ENCODE data around the gene HLCS. TPM values are rescaled to one million over a fixed set of nuclear protein-coding genes. Genes with fewer than 3 reads are reported as not detected.

HLCS gene
- total and polyA plus RNA-seq, 2 of the 4 experiments (the other 2 are of a cell fraction), result 10.6 to 21.0 TPM

GRCh38 chr21:36728371-36729111 lies 237.9 kb downstream of the HLCS start:
- no peaks in the 10 kb centered on the region for H4K20me1 ChIP-seq (ENCODE audit: insufficient read depth, low read length)
- H3K9ac ChIP-seq (ENCODE audit: low read depth, low read length), result no peak overlapping the region
- H3K23ac ChIP-seq (ENCODE audit: low read depth, low read length), result no peak overlapping the region
- DNase-seq (no peak), ATAC-seq (ENCODE audit: low read depth) (no peak)
- H2BK120ac ChIP-seq (ENCODE audit: low read depth, low read length), result no peak overlapping the region
- no peak overlapping the region for H3K14ac ChIP-seq (replicated peaks; ENCODE audit: low read depth, low read length)
- H2BK20ac ChIP-seq (ENCODE audit: low read depth, low read length), result no peak overlapping the region
- no peak overlapping the region for H2BK5ac ChIP-seq (ENCODE audit: low read depth, low read length, poor library complexity, severe bottlenecking)
- H3K4me3 ChIP-seq (ENCODE audit: insufficient read depth, low read depth, low read length), result no peak overlapping the region
- in situ Hi-C loops (cut with MboI; ENCODE audit: low sequenced_read_pairs) (no loop called here), intact Hi-C loops (cut with micrococcal nuclease) (no loop called here), dilution Hi-C loops (cut with HindIII; ENCODE audit: low sequenced_read_pairs, unreplicated experiment) (no loop called here)
- H3K36me3 ChIP-seq (ENCODE audit: control insufficient read depth, insufficient read depth, low read length), result no peaks in the 10 kb centered on the region
- WGBS, 2 experiments (ENCODE audit: extremely low coverage in 2 of 2, insufficient read length in 1 of 2), result no CpG with 5 or more reads among the region's 14 CpGs
- H3K4ac ChIP-seq (ENCODE audit: low read depth, low read length), result no peak overlapping the region
- no peaks in the 10 kb centered on the region; the same call in 1 of the 2 replicates for H3K9me1 ChIP-seq (ENCODE audit: insufficient read depth, low read length)
- no peak overlapping the region for H3K56ac ChIP-seq (ENCODE audit: extremely low read depth, insufficient read depth, low read length)
- BruUV-seq (replicated peaks), result no TSS peak
- TF ChIP-seq NFE2L2 (IDR thresholded peaks at IDR 0.05; ENCODE audit: low read depth, low read length), result no peak
- TF ChIP-seq CHD1 (IDR thresholded peaks at IDR 0.05; ENCODE audit: low read depth, low read length), result no peak
- TF ChIP-seq, protein P1, sequence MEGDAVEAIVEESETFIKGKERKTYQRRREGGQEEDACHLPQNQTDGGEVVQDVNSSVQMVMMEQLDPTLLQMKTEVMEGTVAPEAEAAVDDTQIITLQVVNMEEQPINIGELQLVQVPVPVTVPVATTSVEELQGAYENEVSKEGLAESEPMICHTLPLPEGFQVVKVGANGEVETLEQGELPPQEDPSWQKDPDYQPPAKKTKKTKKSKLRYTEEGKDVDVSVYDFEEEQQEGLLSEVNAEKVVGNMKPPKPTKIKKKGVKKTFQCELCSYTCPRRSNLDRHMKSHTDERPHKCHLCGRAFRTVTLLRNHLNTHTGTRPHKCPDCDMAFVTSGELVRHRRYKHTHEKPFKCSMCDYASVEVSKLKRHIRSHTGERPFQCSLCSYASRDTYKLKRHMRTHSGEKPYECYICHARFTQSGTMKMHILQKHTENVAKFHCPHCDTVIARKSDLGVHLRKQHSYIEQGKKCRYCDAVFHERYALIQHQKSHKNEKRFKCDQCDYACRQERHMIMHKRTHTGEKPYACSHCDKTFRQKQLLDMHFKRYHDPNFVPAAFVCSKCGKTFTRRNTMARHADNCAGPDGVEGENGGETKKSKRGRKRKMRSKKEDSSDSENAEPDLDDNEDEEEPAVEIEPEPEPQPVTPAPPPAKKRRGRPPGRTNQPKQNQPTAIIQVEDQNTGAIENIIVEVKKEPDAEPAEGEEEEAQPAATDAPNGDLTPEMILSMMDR (conservative IDR thresholded peaks at IDR 0.05; ENCODE audit: low read depth, low read length), result no peak
- TF ChIP-seq POLR2A (IDR thresholded peaks at IDR 0.05; ENCODE audit: low read depth, low read length), result no peak
- TF ChIP-seq RFX5 (IDR thresholded peaks at IDR 0.05; ENCODE audit: low read depth, low read length), result no peak
- H4K8ac ChIP-seq (ENCODE audit: low read depth in 2 of 2, low read length in 2 of 2), result no peak overlapping the region
- no peak overlapping the region for H4K91ac ChIP-seq (ENCODE audit: insufficient read depth, low read depth, low read length)
- no peak overlapping the region for H3K27ac ChIP-seq (ENCODE audit: insufficient read depth, low read length)
- H3K79me1 ChIP-seq (ENCODE audit: low read depth in 1 of 2, low read length in 2 of 2), result peaks cover 0 to 4% of the 10 kb centered on the region in 2 experiments; a peak in 1 of 4 replicates
- H2AFZ ChIP-seq (replicated peaks; ENCODE audit: low read length, poor library complexity), result no peak overlapping the region
- no peak overlapping the region for H4K5ac ChIP-seq (ENCODE audit: low read depth, low read length)
- H3K4me1 ChIP-seq (ENCODE audit: control insufficient read depth, insufficient read depth, low read length), result no peaks in the 10 kb centered on the region
- POLR2A ChIA-PET (ENCODE audit: unreplicated experiment), result no interaction called here
- no peak overlapping the region for H3K18ac ChIP-seq (ENCODE audit: low read depth, low read length)
- CTCF ChIA-PET, result no interaction called here
- peaks cover 47% of the 10 kb centered on the region for H3K27me3 ChIP-seq (ENCODE audit: control insufficient read depth, insufficient read depth, low read length)
- H2AK5ac ChIP-seq (ENCODE audit: low read depth, low read length), result no peak overlapping the region
- H2AK9ac ChIP-seq (replicated peaks; ENCODE audit: low read depth, low read length, poor library complexity), result no peak overlapping the region
- no peak overlapping the region for H3K4me2 ChIP-seq (ENCODE audit: low read depth, low read length)
- no peak overlapping the region for H2BK15ac ChIP-seq (ENCODE audit: low read depth, low read length)
- no peaks in the 10 kb centered on the region for H3K9me3 ChIP-seq (ENCODE audit: control insufficient read depth, insufficient read depth, low read length)

All from IMR-90 (cell line).